COLO668 (cell line): ENCODE measurements around the gene DUS4L.
A peak's percentile ranks its signal among the peaks of the same experiment; 100 is the strongest.
"Not testable (repeated sequence)": the region's sequence is repeated elsewhere in the genome, so short reads cannot be mapped to it uniquely, and the experiment has no call there.

ENCODE experiments used
- DNase-seq: peaks from one replicate; lab custom pipeline; 2025; ENCODE audit not compliant: unreplicated experiment; lab: John Stamatoyannopoulos, UW

The DUS4L gene, protein sequence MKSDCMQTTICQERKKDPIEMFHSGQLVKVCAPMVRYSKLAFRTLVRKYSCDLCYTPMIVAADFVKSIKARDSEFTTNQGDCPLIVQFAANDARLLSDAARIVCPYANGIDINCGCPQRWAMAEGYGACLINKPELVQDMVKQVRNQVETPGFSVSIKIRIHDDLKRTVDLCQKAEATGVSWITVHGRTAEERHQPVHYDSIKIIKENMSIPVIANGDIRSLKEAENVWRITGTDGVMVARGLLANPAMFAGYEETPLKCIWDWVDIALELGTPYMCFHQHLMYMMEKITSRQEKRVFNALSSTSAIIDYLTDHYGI

DNA sequence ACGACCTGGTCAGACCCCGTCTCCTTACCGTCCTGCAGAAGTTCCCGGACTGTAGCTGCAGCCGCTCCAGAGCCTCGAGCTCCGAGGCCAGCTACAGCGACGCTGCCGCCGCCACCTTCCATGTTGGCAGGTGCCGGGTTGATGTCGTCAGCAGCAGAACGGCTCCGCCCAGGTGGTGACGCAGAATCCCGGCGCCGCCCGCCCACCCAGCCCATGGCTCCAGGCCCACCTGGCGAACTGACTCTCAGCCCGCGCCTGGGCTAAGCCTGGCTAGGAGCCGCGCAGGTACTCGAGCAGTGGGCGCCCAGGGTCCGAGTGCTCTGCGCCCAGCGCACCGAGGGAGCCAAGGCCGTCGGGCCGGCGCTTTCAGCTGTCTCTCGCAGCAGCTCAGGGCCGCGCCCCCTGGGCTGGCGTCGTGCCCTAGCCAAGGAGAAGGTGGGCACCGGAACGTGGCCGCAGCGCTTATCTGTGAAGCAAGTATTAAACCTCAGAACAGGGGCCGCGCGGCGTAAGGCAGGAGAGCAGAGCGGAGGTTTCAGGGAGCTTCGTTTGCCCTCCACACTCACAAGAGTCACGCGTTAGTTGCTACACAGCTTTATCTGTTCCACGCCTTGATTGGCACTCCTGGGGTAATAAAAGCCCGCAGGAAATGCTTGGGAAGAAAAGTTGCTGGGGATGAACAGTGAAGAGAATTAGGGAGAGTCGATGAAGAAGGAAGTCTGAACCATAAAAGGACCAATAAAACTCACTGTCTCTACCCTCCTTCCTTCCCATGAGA is at the start of gene DUS4L, which contains the start of gene COG5:
TSS of gene DUS4L (plus strand) at position 197 of the 778 bp plus-strand sequence. CDS start 3,100 bp downstream, outside the sequence.
TSS of gene COG5 (minus strand) at position 146 of the 778 bp plus-strand sequence. CDS start at position 122, 24 bp downstream.
- DNase-seq = peak; percentile 87

- no peak for DNase-seq
Measured at GRCh38 chr7:107526672-107527071, 37.1 kb upstream of the DUS4L start.

DNA sequence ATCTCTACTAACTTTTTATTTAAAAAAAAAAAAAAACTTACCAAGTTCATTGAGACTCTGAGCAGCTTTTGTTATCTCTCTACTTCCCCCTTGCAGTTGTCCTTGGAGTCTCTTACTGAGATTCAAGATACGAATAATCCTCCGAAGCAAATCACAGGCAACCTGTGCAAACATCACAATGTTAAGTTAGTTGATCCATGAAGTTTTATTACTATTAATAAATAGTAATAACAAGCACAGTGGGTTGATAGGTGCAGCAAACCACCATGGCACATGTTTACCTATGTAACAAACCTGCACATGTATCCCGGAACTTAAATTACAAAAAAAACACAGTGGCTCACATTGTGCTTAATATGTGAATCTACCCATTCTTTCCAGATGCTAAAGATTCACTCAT is 36.6 kb upstream of the DUS4L start:
- no peak for DNase-seq

DNA sequence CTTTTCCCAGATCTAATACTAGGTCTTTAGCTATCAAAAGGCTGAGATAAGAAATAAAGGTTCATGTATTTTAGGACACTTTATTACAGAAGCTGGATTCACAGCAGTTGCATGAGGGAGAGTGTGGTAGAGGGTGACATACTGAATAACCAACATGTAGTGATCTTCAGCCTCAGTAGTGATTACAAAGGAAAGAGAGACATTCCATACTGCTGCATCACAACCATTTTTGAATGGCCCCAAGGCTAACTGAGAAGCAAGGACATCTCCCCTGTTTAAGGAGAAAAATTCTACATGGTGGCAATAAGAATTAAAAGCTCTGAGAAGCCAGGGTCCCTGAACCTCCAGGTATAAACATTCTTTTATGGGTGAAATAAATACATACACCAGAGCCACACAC is 35.3 kb upstream of the DUS4L start:
- no peak for DNase-seq

GRCh38 chr7:107530751-107531150 is 33.0 kb upstream of the DUS4L start:
- DNase-seq = no peak

GRCh38 chr7:107534139-107534538 is 29.6 kb upstream of the DUS4L start:
- DNase-seq = no peak

DNA sequence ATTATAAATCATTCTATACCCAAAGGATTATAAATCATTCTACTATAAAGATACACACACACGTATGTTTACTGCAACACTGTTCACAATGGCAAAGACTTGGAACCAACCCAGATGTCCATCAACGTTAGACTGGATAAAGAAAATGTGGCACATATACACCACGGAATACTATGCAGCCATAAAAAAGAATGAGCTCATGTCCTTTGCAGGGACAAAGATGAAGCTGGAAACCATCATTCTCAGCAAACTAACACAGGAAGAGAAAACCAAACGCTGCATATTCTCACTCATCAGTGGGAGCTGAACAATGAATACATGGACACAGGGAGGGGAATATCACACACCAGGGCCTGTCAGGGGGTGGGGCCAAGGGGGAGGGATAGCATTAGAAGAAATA is 26.5 kb upstream of the DUS4L start:
- not testable (repeated sequence) for DNase-seq

DNA sequence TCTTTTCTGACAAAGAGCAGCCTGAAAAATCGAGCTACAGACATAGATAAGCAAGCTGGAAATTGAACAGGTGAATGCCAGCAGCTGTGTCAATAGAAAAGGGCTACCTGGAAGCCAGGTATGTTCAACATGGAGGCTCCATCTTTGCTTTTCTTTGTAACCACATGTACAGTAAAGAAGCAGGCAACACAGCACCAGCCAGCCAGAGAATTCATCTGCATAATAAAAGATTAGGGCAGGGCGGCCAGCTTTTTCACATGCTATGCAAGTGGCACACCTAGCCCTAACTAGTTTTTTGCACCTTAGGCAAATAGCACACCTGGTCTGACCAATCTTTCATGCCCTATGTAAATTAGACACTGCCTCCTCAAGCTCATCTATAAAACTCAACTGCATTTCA is 25.8 kb upstream of the DUS4L start:
- peak; percentile 72 for DNase-seq

- no peak for DNase-seq
Measured at GRCh38 chr7:107543338-107543993, 20.3 kb upstream of the DUS4L start.

GRCh38 chr7:107544848-107545591 is 18.8 kb upstream of the DUS4L start:
- no peak for DNase-seq

DNA sequence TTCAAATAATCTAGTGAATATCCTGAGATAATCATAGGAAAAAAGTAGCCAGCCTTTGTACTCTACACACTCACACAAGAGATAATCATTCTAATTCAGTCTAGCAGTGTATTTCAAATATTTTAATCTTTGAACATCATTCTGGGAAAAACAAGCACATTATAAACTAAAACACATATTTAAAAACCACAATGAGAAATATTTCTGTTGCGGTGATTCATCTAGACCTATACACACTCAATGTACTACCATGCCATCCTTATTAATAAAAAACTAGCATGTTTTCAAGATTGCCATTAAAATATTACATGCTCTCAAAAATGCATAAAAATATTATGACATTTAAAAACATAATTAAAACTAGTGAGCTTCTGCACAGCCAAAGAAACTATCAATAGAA is 11.8 kb upstream of the DUS4L start:
- no peak for DNase-seq

- no peak for DNase-seq
Measured at GRCh38 chr7:107555893-107556292, 7.9 kb upstream of the DUS4L start.

GRCh38 chr7:107559864-107560263 is 3.9 kb upstream of the DUS4L start:
- DNase-seq = no peak

DNA sequence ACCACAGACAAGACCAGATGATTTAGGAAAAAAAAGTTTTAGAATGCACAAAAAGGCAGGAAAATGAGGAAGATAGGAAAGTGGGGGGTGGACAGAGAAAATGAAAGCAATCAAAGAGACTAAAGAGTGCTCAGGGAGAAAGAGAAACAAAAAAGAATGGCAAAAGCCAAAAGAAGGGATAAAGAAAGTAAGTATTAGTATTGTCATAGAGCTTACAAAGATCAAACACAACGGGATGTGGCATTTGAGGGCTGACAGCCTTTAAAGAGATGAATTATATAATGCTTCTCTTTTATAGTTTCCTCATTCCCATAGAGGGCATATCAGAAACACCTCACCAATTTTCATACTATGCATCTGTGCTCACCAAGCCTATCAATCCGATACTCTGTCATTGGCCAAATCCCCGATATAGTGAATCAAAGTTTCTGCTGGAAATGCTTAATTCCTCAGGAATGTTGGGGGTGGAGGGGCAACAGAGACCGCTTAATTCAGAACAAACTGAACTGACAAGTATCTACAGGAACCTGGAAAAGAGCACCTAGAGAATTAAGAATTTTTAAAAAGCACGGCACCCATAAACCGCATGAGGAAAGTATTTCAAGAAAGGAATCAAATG is 2.8 kb upstream of the DUS4L start:
- DNase-seq = no peak

GRCh38 chr7:107563081-107563774 is 543 bp upstream of the DUS4L start:
- DNase-seq = no peak

DNA sequence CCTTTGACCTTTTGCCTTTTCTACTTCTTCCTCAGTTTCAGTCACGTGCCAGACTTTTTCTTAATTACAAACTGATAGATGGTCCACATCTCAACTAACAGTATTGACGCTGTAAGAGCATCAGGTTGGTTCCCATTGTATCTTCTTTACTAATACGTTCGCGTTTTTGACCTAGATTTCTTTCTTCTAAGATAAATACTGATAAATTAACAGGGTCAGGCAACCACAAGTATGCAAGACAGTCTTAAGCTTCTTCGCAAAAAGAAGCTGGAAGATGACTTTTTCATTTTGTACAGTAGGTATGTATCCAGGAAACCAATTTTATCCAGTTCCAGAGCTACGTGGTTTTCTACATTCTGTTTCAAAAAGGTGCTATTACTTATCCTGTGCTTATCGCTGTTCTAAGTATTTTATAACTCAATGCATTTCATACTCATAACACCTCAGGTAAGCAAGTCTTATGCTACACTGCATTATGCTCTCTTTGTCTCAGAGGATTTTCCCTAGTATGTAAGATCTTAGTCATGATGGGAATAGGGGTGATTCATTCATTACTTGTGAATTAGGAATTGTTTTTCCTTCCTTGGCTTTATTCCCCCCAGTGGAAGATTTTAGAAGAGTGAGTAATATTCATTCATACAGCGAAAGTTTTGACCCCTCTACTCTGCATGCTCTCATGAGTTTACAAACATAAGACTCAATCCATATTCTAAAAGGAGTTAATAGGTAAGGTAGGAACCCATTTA is 955 bp downstream of the DUS4L start:
- no peak for DNase-seq

GRCh38 chr7:107570298-107570697 is 6.5 kb downstream of the DUS4L start:
- DNase-seq = no peak

GRCh38 chr7:107573537-107573936 is 9.8 kb downstream of the DUS4L start:
- DNase-seq = no peak

GRCh38 chr7:107579554-107579884 is 15.7 kb downstream of the DUS4L start:
- DNase-seq = no peak
